Neutrophil (primary cell): ENCODE data around the gene VGLL4.

Experiments used
- H3K27ac ChIP-seq: fragments of 200-600 bp; sonication (generic); 2 replicates; pipeline ENCODE4 v1.5.1; 2016; ENCODE audit warnings: mild to moderate bottlenecking, moderate library complexity
- H3K27me3 ChIP-seq: fragments of 200-600 bp; sonication (generic); 2 replicates; pipeline ENCODE4 v1.6.0; 2016; ENCODE audit warnings: mild to moderate bottlenecking
- H3K36me3 ChIP-seq: fragments of 200-600 bp; sonication (generic); 2 replicates; pipeline ENCODE4 v1.5.1; 2017
- H3K4me1 ChIP-seq, 2 experiments: fragments of 200-600 bp in 1 of 2; sonication (generic) in 1 of 2; 1 replicate in 1 of 2; 2 replicates in 1 of 2; pipeline versions ENCODE4 v1.5.1 to v1.6.1; 2013 to 2016; ENCODE audit warnings: low read depth in 1 of 2, low read length in 1 of 2, mild to moderate bottlenecking in 1 of 2, moderate library complexity in 1 of 2; ENCODE audit not compliant: control insufficient read depth in 1 of 2, insufficient read depth in 1 of 2
- H3K4me3 ChIP-seq, 2 experiments: fragments of 200-600 bp in 1 of 2; sonication (generic) in 1 of 2; 1 replicate in 1 of 2; 2 replicates in 1 of 2; pipeline ENCODE4 v1.5.1; 2013 to 2016; ENCODE audit warnings: low read depth in 1 of 2, low read length in 1 of 2, mild to moderate bottlenecking in 1 of 2, moderate library complexity in 1 of 2
- H3K9me3 ChIP-seq: fragments of 200-600 bp; sonication (generic); 2 replicates; pipeline ENCODE4 v1.5.1; 2016
- TF ChIP-seq, protein P1 (sequence below): fragments of 200-600 bp; sonication (generic); IDR thresholded peaks from 2 replicates; pipeline ENCODE4 v1.5.1; 2016; ENCODE audit warnings: antibody characterized with exemption

Gene VGLL4

DNA sequence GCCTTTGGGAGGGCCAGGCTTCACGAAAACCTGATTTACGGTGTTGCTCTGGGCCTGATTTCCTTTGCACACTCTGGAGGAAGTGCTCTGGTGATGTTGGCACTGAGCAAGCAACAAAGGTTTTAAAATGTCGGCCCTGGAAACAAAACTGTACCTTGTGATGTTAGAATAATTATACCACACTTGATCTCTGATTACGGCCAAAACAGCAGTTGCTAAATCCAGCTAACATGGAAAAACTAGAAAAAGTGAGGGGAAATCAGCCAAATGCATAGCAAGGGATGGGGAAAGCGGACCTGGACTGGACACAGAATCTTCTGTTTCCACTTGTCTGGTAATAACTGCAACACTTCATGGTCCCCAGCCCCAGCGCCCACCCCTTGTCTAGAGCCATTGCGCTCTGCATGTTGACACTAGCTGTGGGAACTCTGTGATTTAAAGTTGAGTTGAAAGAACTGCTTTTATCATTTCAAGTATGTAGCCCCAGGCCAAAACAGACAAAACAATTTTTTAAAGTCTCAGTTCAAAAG, 120.1 kb downstream of the VGLL4 start:
- Histone ChIP-seq H3K9me3 (no peaks in the 10 kb centered on the region), H3K27me3 (no peaks in the 10 kb centered on the region), H3K4me3 (no peak overlapping the region), H3K4me1 (no peaks in the 10 kb centered on the region), H3K27ac (peak overlapping the region; percentile 18), H3K36me3 (peaks cover 5% of the 10 kb centered on the region)
- TF ChIP-seq, protein P1, sequence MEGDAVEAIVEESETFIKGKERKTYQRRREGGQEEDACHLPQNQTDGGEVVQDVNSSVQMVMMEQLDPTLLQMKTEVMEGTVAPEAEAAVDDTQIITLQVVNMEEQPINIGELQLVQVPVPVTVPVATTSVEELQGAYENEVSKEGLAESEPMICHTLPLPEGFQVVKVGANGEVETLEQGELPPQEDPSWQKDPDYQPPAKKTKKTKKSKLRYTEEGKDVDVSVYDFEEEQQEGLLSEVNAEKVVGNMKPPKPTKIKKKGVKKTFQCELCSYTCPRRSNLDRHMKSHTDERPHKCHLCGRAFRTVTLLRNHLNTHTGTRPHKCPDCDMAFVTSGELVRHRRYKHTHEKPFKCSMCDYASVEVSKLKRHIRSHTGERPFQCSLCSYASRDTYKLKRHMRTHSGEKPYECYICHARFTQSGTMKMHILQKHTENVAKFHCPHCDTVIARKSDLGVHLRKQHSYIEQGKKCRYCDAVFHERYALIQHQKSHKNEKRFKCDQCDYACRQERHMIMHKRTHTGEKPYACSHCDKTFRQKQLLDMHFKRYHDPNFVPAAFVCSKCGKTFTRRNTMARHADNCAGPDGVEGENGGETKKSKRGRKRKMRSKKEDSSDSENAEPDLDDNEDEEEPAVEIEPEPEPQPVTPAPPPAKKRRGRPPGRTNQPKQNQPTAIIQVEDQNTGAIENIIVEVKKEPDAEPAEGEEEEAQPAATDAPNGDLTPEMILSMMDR: no peak

DNA sequence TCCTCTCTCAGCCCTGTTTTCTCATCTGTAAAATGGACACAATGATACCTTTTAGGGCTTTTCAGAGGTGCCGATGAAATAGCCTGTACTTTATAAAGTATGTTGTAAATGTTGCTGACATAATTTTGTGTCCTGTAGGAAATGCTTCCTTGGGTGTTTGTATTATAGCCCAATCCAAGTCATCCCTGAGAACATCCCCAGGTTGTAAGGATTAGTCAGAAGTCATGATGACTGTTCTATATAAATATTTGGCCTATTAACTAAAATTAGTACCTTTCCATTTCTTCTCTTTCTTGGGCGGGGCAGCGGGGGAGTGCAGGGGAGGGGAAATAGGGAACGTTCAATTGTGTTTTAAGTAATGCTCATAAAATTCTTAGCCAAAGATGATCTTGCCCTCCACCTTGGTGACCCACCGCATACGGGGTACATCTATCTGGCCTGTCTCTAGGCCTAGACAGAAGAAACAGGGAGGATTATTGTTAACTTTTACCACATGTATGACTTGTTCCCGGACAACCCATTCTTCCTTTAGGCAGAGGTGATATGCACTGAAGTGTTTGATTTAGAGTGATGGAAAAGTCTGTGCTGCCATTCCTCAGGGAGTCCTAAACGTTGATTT, 120.7 kb downstream of the VGLL4 start:
- no peak overlapping the region for H3K4me3 ChIP-seq
- H3K4me1 ChIP-seq: no peaks in the 10 kb centered on the region
- H3K27ac ChIP-seq: peak overlapping the region; percentile 18
- TF ChIP-seq, protein P1: no peak
- no peaks in the 10 kb centered on the region for H3K27me3 ChIP-seq
- H3K9me3 ChIP-seq: no peaks in the 10 kb centered on the region
- peaks cover 5% of the 10 kb centered on the region for H3K36me3 ChIP-seq

GRCh38 chr3:11522398-11522715, 121.4 kb downstream of the VGLL4 start:
- no peak overlapping the region for H3K27ac ChIP-seq
- TF ChIP-seq, protein P1: no peak

GRCh38 chr3:11521167-11521566, 122.5 kb downstream of the VGLL4 start:
- TF ChIP-seq, protein P1: no peak
- Histone ChIP-seq H3K27me3 (no peaks in the 10 kb centered on the region), H3K4me3 (no peak overlapping the region), H3K36me3 (peaks cover 5% of the 10 kb centered on the region), H3K4me1 (no peaks in the 10 kb centered on the region), H3K9me3 (no peaks in the 10 kb centered on the region), H3K27ac (no peak overlapping the region)

More at GRCh38 chr3:11522398-11522715, 121.4 kb downstream of the VGLL4 start:
- H3K27me3 ChIP-seq: no peaks in the 10 kb centered on the region
- H3K36me3 ChIP-seq: peaks cover 5% of the 10 kb centered on the region
- H3K4me3 ChIP-seq: no peak overlapping the region
- no peaks in the 10 kb centered on the region for H3K9me3 ChIP-seq
- H3K4me1 ChIP-seq: no peaks in the 10 kb centered on the region

- TF ChIP-seq, protein P1: no peak
- Histone ChIP-seq H3K27ac (no peak overlapping the region), H3K36me3 (peaks cover 8% of the 10 kb centered on the region), H3K4me1 (no peaks in the 10 kb centered on the region), H3K4me3 (no peak overlapping the region), H3K9me3 (no peaks in the 10 kb centered on the region), H3K27me3 (no peaks in the 10 kb centered on the region)
Observed at GRCh38 chr3:11517601-11518000, 126.1 kb downstream of the VGLL4 start.
